Activated CD4-positive, alpha-beta T cell treated with anti-CD3 and anti-CD28 coated beads, Interleukin-2, amount 50 U/mL, for 24 hours (primary cell): ENCODE results near the gene HYAL4.
"Not testable (repeated sequence)": the region's sequence is repeated elsewhere in the genome, so short reads cannot be mapped to it uniquely, and the experiment has no call there.

Experiments
- DNase-seq, 2 donors: peaks; one replicate each; pipeline ENCODE4 v3.0.0-alpha.2; 2020; ENCODE audit warnings: low read depth in 1 of 2, low spot score in 1 of 2

The HYAL4 gene

GRCh38 chr7:123844712-123845219 is at the start of gene HYAL4:
Gene HYAL4, plus strand, starts transcription at chr7:123845169. Its CDS starts 23,105 bp downstream, at chr7:123868274.
- DNase-seq: no peak

GRCh38 chr7:123795917-123796316 is 49.1 kb upstream of the HYAL4 start:
- no peak for DNase-seq

- DNase-seq: no peak
Measured at GRCh38 chr7:123796568-123796967, 48.4 kb upstream of the HYAL4 start.

- DNase-seq: no peak
Measured at GRCh38 chr7:123797673-123798531, 47.1 kb upstream of the HYAL4 start.

GRCh38 chr7:123798532-123799188 is 46.3 kb upstream of the HYAL4 start:
- no peak for DNase-seq

GRCh38 chr7:123802249-123802648 is 42.7 kb upstream of the HYAL4 start:
- DNase-seq: no peak

- DNase-seq: no peak
Measured at GRCh38 chr7:123805287-123805686, 39.7 kb upstream of the HYAL4 start.

GRCh38 chr7:123809471-123809870 is 35.5 kb upstream of the HYAL4 start:
- no peak for DNase-seq

- DNase-seq: no peak
Measured at GRCh38 chr7:123811056-123811455, 33.9 kb upstream of the HYAL4 start.

- DNase-seq: no peak
Measured at GRCh38 chr7:123816916-123817315, 28.1 kb upstream of the HYAL4 start.

GRCh38 chr7:123819001-123819400 is 26.0 kb upstream of the HYAL4 start:
- no peak for DNase-seq

GRCh38 chr7:123819795-123820194 is 25.2 kb upstream of the HYAL4 start:
- not testable (repeated sequence) for DNase-seq

- DNase-seq: no peak
Measured at GRCh38 chr7:123820864-123821263, 24.1 kb upstream of the HYAL4 start.

- no peak for DNase-seq
Measured at GRCh38 chr7:123821320-123821719, 23.6 kb upstream of the HYAL4 start.

GRCh38 chr7:123823898-123824753 is 20.8 kb upstream of the HYAL4 start:
- DNase-seq: peak; percentile 1 to 30

GRCh38 chr7:123824754-123825067 is 20.3 kb upstream of the HYAL4 start:
- no peak for DNase-seq

- DNase-seq: no peak
Measured at GRCh38 chr7:123828805-123829204, 16.2 kb upstream of the HYAL4 start.

GRCh38 chr7:123836656-123837055 is 8.3 kb upstream of the HYAL4 start:
- no peak for DNase-seq

- not testable (repeated sequence) for DNase-seq
Measured at GRCh38 chr7:123839106-123839505, 5.9 kb upstream of the HYAL4 start.

- not testable (repeated sequence) for DNase-seq
Measured at GRCh38 chr7:123844142-123844541, 827 bp upstream of the HYAL4 start.

- DNase-seq: no peak
Measured at GRCh38 chr7:123845823-123846216, 851 bp downstream of the HYAL4 start.
